H9 (cell line): Measurements from ENCODE around the gene CDKL4. TPM values are rescaled to one million over a fixed set of nuclear protein-coding genes. Genes with fewer than 3 reads are reported as not detected.
A peak's percentile ranks its signal among the peaks of the same experiment; 100 is the strongest.

Source experiments
- DNase-seq: peaks from one replicate; pipeline ENCODE4 v3.0.0-alpha.2; 2017
- H2AFZ ChIP-seq: one replicate; pipeline ENCODE4 v1.6.1; 2013; ENCODE audit warnings: mild to moderate bottlenecking, low read length, control low read depth, moderate library complexity
- H2AK5ac ChIP-seq: 2 replicates; pipeline ENCODE4 v1.6.1; 2013; ENCODE audit warnings: low read length, control low read depth, mixed read lengths; ENCODE audit not compliant: insufficient read length
- H2BK120ac ChIP-seq: one replicate; pipeline ENCODE4 v1.6.1; 2013; ENCODE audit warnings: low read depth, mild to moderate bottlenecking, low read length, control low read depth, inconsistent platforms; ENCODE audit not compliant: poor library complexity, severe bottlenecking
- H2BK12ac ChIP-seq: 2 replicates; pipeline ENCODE4 v1.6.1; 2013; ENCODE audit warnings: low read length, control low read depth, mixed read lengths, low read depth; ENCODE audit not compliant: insufficient read length
- H2BK15ac ChIP-seq: 2 replicates; pipeline ENCODE4 v1.6.1; 2013; ENCODE audit warnings: low read depth, low read length, control low read depth
- H2BK20ac ChIP-seq: one replicate; pipeline ENCODE4 v1.6.1; 2013; ENCODE audit warnings: low read depth, mild to moderate bottlenecking, low read length, control low read depth, inconsistent platforms; ENCODE audit not compliant: poor library complexity, severe bottlenecking
- H2BK5ac ChIP-seq: 2 replicates; pipeline ENCODE4 v1.6.1; 2013; ENCODE audit warnings: low read length, control low read depth, mixed read lengths; ENCODE audit not compliant: insufficient read length
- H3K14ac ChIP-seq: 2 replicates; pipeline ENCODE4 v1.6.1; 2013; ENCODE audit warnings: low read length, control low read depth; ENCODE audit not compliant: insufficient read depth
- H3K18ac ChIP-seq: 2 replicates; pipeline ENCODE4 v1.6.1; 2013; ENCODE audit warnings: low read depth, mild to moderate bottlenecking, mixed read lengths, low read length, control low read depth; ENCODE audit not compliant: insufficient read length
- H3K23ac ChIP-seq: 2 replicates; pipeline ENCODE4 v1.6.1; 2013; ENCODE audit warnings: low read length, control low read depth, mixed read lengths, low read depth; ENCODE audit not compliant: insufficient read length
- H3K23me2 ChIP-seq: 2 replicates; pipeline ENCODE4 v1.6.1; 2013; ENCODE audit warnings: low read depth, mild to moderate bottlenecking, mixed read lengths, low read length, control low read depth; ENCODE audit not compliant: insufficient read length, poor library complexity, severe bottlenecking
- H3K27ac ChIP-seq: 2 replicates; pipeline ENCODE4 v1.5.1; 2013; ENCODE audit warnings: low read length, control low read depth, mixed read lengths, low read depth; ENCODE audit not compliant: insufficient read length
- H3K27me3 ChIP-seq: 2 replicates; pipeline ENCODE4 v1.6.1; 2013; ENCODE audit warnings: low read length, control low read depth, inconsistent platforms; ENCODE audit not compliant: insufficient read depth
- H3K4ac ChIP-seq: 2 replicates; pipeline ENCODE4 v1.6.1; 2013; ENCODE audit warnings: low read depth, mild to moderate bottlenecking, control low read depth, inconsistent platforms, low read length, moderate library complexity
- H3K4me1 ChIP-seq: 2 replicates; pipeline ENCODE4 v1.6.1; 2013; ENCODE audit warnings: low read length, control low read depth, inconsistent platforms; ENCODE audit not compliant: insufficient read depth
- H3K4me2 ChIP-seq: 2 replicates; pipeline ENCODE4 v1.6.1; 2013; ENCODE audit warnings: low read length, control low read depth, mixed read lengths; ENCODE audit not compliant: insufficient read length, insufficient read depth
- H3K56ac ChIP-seq: 2 replicates; pipeline ENCODE4 v1.6.1; 2013; ENCODE audit warnings: low read depth, mild to moderate bottlenecking, mixed read lengths, low read length, control low read depth; ENCODE audit not compliant: insufficient read length
- H3K79me1 ChIP-seq: 2 replicates; pipeline ENCODE4 v1.6.1; 2013; ENCODE audit warnings: low read depth, mild to moderate bottlenecking, moderate library complexity, low read length, control low read depth, inconsistent platforms; ENCODE audit not compliant: insufficient read depth, poor library complexity, severe bottlenecking
- H3K79me2 ChIP-seq: 2 replicates; pipeline ENCODE4 v1.6.1; 2013; ENCODE audit warnings: low read length, control low read depth, inconsistent platforms; ENCODE audit not compliant: insufficient read depth
- H3K9ac ChIP-seq: 2 replicates; pipeline ENCODE4 v1.6.1; 2013; ENCODE audit warnings: low read length, control low read depth, mixed read lengths; ENCODE audit not compliant: insufficient read length; ENCODE audit errors: extremely low read depth
- H3K9me3 ChIP-seq: one replicate; pipeline ENCODE4 v1.6.1; 2013; ENCODE audit warnings: low read depth, low read length, inconsistent platforms; ENCODE audit not compliant: control insufficient read depth
- H3T11ph ChIP-seq: one replicate; pipeline ENCODE4 v1.6.1; 2013; ENCODE audit warnings: mild to moderate bottlenecking, low read length, control low read depth, inconsistent platforms
- H4K20me1 ChIP-seq: one replicate; pipeline ENCODE4 v1.6.1; 2013; ENCODE audit not compliant: control insufficient read depth, insufficient read length, insufficient read depth
- H4K5ac ChIP-seq: 2 replicates; pipeline ENCODE4 v1.6.1; 2013; ENCODE audit warnings: low read depth, mild to moderate bottlenecking, mixed read lengths, low read length, control low read depth; ENCODE audit not compliant: insufficient read length
- H4K8ac ChIP-seq: replicated peaks from 2 replicates; pipeline ENCODE4 v1.6.1; 2013; ENCODE audit warnings: low read length, control low read depth, mixed read lengths, low read depth; ENCODE audit not compliant: insufficient read length
- H4K91ac ChIP-seq: 2 replicates; pipeline ENCODE4 v1.6.1; 2013; ENCODE audit warnings: low read depth, mild to moderate bottlenecking, moderate library complexity, mixed read lengths, low read length, control low read depth; ENCODE audit not compliant: insufficient read length
- H3K27ac Mint-ChIP-seq, 3 experiments: 2 replicates in 2 of 3; 3 replicates in 1 of 3; pipeline ENCODE4 v1.8.0; 2020 to 2021; ENCODE audit warnings: mixed read lengths in 3 of 3, mild to moderate bottlenecking in 1 of 3, moderate library complexity in 1 of 3
- H3K27me3 Mint-ChIP-seq: 2 replicates; pipeline ENCODE4 v1.8.0; 2021; ENCODE audit warnings: low read depth, mild to moderate bottlenecking, moderate library complexity, mixed read lengths
- H3K36me3 Mint-ChIP-seq, 3 experiments: 2 replicates in 2 of 3; 3 replicates in 1 of 3; pipeline ENCODE4 v1.8.0; 2020 to 2021; ENCODE audit warnings: low read depth in 3 of 3, mixed read lengths in 3 of 3; ENCODE audit not compliant: insufficient read depth in 1 of 3
- H3K4me1 Mint-ChIP-seq, 2 experiments: 2 replicates each; pipeline ENCODE4 v1.8.0; 2020; ENCODE audit warnings: mixed read lengths in 2 of 2
- H3K4me3 Mint-ChIP-seq, 2 experiments: 2 replicates in 1 of 2; 3 replicates in 1 of 2; pipeline ENCODE4 v1.8.0; 2020 to 2021; ENCODE audit warnings: mild to moderate bottlenecking in 2 of 2, mixed read lengths in 2 of 2, moderate library complexity in 1 of 2
- H3K9me3 Mint-ChIP-seq, 2 experiments: 2 replicates in 1 of 2; 3 replicates in 1 of 2; pipeline ENCODE4 v1.8.0; 2020; ENCODE audit warnings: mild to moderate bottlenecking in 2 of 2, mixed read lengths in 2 of 2, moderate library complexity in 1 of 2
- CTCF ChIP-seq: fragments of 200-600 bp; sonication (generic); conservative IDR thresholded peaks from 3 replicates; pipeline ENCODE4 v1.8.0; 2021; ENCODE audit warnings: antibody characterized with exemption, mild to moderate bottlenecking
- WGBS: extraction: QIAGEN DNeasy Blood & Tissue Kit; methylation state at CpG from one replicate; pipeline ENCODE4 v1.1.7; 2013; ENCODE audit warnings: missing lambda C conversion rate, low lambda C conversion rate, mixed read lengths; ENCODE audit not compliant: insufficient read length; ENCODE audit errors: extremely low coverage; 5-methylcytosine and 5-hydroxymethylcytosine counted together
- total RNA-seq: library from RNA; stranded (reverse); gene quantifications from 2 replicates; pipeline ENCODE4 v1.2.1, GENCODE V29; 2021

The CDKL4 gene
- total RNA-seq, 1 experiment from 2014 or later: not detected

GRCh38 chr2:39252888-39253518, 9.2 kb upstream of the CDKL4 start:
- Histone ChIP-seq H3K79me1 (no peaks in the 10 kb centered on the region), H2BK15ac (no peak overlapping the region), H3T11ph (no peak overlapping the region), H2AFZ (no peak overlapping the region), H3K79me2 (no peaks in the 10 kb centered on the region), H3K4me1 (no peaks in the 10 kb centered on the region), H4K8ac (no peak overlapping the region), H4K5ac (no peak overlapping the region), H3K56ac (no peak overlapping the region), H3K4me2 (no peak overlapping the region), H2BK5ac (no peak overlapping the region), H4K20me1 (no peaks in the 10 kb centered on the region), H3K18ac (no peak overlapping the region), H2AK5ac (no peak overlapping the region), H3K23ac (no peak overlapping the region), H3K9ac (no peak overlapping the region), H3K27ac (no peak overlapping the region), H3K9me3 (peaks cover 11% of the 10 kb centered on the region), H2BK120ac (no peak overlapping the region), H2BK20ac (no peak overlapping the region), H3K23me2 (no peaks in the 10 kb centered on the region), H3K4ac (no peak overlapping the region), H3K14ac (no peak overlapping the region), H4K91ac (no peak overlapping the region), H3K27me3 (no peaks in the 10 kb centered on the region), H2BK12ac (no peak overlapping the region)
- Mint-ChIP-seq H3K9me3 (peaks cover 4 to 6% of the 10 kb centered on the region in 2 experiments; a peak in 4 of 5 replicates), H3K36me3 (peaks cover 50 to 62% (median 57%) of the 10 kb centered on the region in 3 experiments), H3K27me3 (no peaks in the 10 kb centered on the region), H3K27ac (peak overlapping the region in 1 of 3 experiments; percentile 20; a peak in 1 of 7 replicates), H3K4me3 (no peak overlapping the region), H3K4me1 (no peaks in the 10 kb centered on the region)
- no peak for DNase-seq
- no peak for TF ChIP-seq CTCF
- no CpG with 5 or more reads among the region's 18 CpGs for WGBS
